Thyroid gland (tissue), 4 donors: ENCODE measurements around the gene VGLL4. TPM values are rescaled to one million over a fixed set of nuclear protein-coding genes. Genes with fewer than 3 reads are reported as not detected.

Experiments used
- DNase-seq, 2 donors: peaks; one replicate each; pipeline ENCODE4 v3.0.0-alpha.2; 2019
- H3K27ac ChIP-seq, 3 donors: fragments of 200-600 bp; sonication (generic); 1 replicate in 2 of 3; 2 replicates in 1 of 3; pipeline ENCODE4 v1.5.1; 2016 to 2019; ENCODE audit warnings: mild to moderate bottlenecking in 1 of 3, moderate library complexity in 1 of 3
- H3K27me3 ChIP-seq: fragments of 200-600 bp; sonication (generic); one replicate; pipeline ENCODE4 v1.5.1; 2019
- H3K36me3 ChIP-seq, 2 donors: fragments of 200-600 bp; sonication (generic); one replicate each; pipeline ENCODE4 v1.5.1; 2016 to 2019
- H3K4me1 ChIP-seq, 2 donors: fragments of 200-600 bp; sonication (generic); one replicate each; pipeline ENCODE4 v1.5.1; 2017 to 2019
- H3K4me3 ChIP-seq, 3 donors: fragments of 200-600 bp; sonication (generic); replicated peaks in 1 of 3; 1 replicate in 2 of 3; 2 replicates in 1 of 3; pipeline ENCODE4 v1.5.1; 2016; ENCODE audit warnings: mild to moderate bottlenecking in 1 of 3
- H3K9me3 ChIP-seq: fragments of 200-600 bp; sonication (generic); one replicate; pipeline ENCODE4 v1.5.1; 2017
- POLR2A ChIP-seq, 2 donors: fragments of 450-650 bp; IDR thresholded peaks; one replicate each; pipeline ENCODE4 v1.6.1; 2017; ENCODE audit warnings: antibody characterized with exemption in 2 of 2, mild to moderate bottlenecking in 2 of 2, moderate library complexity in 1 of 2
- WGBS, 2 donors: methylation state at CpG; one replicate each; pipeline ENCODE4 v1.1.5; 2017; 5-methylcytosine and 5-hydroxymethylcytosine counted together
- intact Hi-C: fragments of 100-400 bp; cut with DNase I; formaldehyde crosslinking; loops from one replicate; pipeline ENCODE4 v1.15.1; 2023
- total RNA-seq, 4 donors: library from RNA; depleted of rRNA; stranded (reverse); fragments of >200 nt; gene quantifications; one replicate each; pipeline ENCODE4 v1.2.3, GENCODE V29; 2016
- TF ChIP-seq, protein P1 (sequence below), 6 experiments: fragments of 200-600 bp in 3 of 6; fragments of 450-650 bp in 3 of 6; sonication (generic) in 3 of 6; IDR thresholded peaks; one replicate each; pipeline ENCODE4 v1.5.1; 2016 to 2019; ENCODE audit warnings: antibody characterized with exemption in 6 of 6, mild to moderate bottlenecking in 2 of 6, inconsistent platforms in 1 of 6, moderate library complexity in 1 of 6

VGLL4 gene
- total RNA-seq, 4 donors from 2014 or later: 96.0 to 142 (median 131) TPM

DNA sequence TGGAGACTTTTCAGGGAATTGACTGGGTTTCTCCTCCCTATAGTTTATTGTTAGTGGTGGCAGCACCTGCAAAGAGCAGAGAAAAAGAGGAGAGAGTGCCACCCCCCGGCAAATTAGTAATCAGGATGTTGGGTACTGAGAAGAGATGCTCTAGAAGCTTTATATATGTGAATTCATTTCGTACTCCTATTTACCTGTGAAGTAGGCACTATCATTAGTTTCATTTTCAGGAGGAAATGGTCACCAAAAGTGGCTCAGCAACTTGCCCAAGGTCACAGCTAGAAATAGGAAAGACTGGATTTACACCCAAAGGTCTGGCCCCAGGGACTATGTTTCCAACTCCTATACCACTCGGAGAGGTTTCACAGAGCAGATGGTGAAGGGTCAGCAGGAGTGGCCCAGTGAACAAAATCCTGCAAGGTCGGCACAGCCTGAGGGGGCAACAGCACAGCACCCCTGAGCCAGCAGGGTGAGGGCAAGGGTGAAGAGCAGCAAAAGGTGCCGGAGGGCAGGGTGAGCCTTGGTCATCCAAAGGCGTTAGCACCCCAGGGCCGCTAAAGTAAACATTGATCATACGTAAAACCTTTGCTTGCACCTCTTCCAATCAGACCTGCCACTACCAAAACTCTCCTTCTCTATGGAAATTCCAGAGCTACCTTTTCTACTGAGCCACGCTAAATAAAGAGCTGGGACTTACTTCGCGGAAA is 23.6 kb downstream of the VGLL4 start:
- no peak overlapping the region for H3K27ac ChIP-seq
- peaks cover 7 to 46% of the 10 kb centered on the region in 2 donors for H3K4me1 ChIP-seq
- H3K36me3 ChIP-seq: no peaks in the 10 kb centered on the region
- no peaks in the 10 kb centered on the region for H3K9me3 ChIP-seq
- H3K4me3 ChIP-seq: no peak overlapping the region
- intact Hi-C loops: no loop called here
- DNase-seq: no peak
- 78 to 79% methylated on average over 11 of the region's 11 CpGs for WGBS, 2 donors
- TF ChIP-seq, protein P1, sequence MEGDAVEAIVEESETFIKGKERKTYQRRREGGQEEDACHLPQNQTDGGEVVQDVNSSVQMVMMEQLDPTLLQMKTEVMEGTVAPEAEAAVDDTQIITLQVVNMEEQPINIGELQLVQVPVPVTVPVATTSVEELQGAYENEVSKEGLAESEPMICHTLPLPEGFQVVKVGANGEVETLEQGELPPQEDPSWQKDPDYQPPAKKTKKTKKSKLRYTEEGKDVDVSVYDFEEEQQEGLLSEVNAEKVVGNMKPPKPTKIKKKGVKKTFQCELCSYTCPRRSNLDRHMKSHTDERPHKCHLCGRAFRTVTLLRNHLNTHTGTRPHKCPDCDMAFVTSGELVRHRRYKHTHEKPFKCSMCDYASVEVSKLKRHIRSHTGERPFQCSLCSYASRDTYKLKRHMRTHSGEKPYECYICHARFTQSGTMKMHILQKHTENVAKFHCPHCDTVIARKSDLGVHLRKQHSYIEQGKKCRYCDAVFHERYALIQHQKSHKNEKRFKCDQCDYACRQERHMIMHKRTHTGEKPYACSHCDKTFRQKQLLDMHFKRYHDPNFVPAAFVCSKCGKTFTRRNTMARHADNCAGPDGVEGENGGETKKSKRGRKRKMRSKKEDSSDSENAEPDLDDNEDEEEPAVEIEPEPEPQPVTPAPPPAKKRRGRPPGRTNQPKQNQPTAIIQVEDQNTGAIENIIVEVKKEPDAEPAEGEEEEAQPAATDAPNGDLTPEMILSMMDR (IDR thresholded peaks at IDR 0.05): no peak
- TF ChIP-seq POLR2A (IDR thresholded peaks at IDR 0.05): no peak
- no peaks in the 10 kb centered on the region for H3K27me3 ChIP-seq

DNA sequence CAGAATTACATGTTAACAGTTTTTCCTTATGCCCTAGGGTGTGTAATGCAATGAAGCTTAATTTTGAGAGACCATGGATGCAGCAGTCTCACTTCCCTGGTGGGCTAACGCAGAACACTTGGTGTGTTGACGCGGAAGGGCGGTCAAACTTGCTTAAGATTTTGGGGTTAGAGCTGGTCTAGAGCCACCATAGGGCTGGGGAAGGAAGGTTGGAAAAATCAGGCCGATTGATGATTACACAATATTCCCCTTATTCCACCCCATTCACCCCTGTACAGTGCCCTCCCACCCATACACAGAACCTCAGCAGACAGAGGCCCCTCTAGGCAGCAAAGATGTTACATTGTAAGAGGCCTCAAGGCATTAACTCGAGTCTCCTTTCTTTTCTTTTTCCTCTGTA is 24.3 kb downstream of the VGLL4 start:
- DNase-seq: no peak
- H3K4me3 ChIP-seq: no peak overlapping the region
- no peaks in the 10 kb centered on the region for H3K27me3 ChIP-seq
- WGBS, 2 donors: 87 to 91% methylated on average over 6 of the region's 6 CpGs
- no peaks in the 10 kb centered on the region for H3K36me3 ChIP-seq
- TF ChIP-seq, protein P1 (IDR thresholded peaks at IDR 0.05): no peak
- TF ChIP-seq POLR2A (IDR thresholded peaks at IDR 0.05): no peak
- intact Hi-C loops: no loop called here
- H3K9me3 ChIP-seq: no peaks in the 10 kb centered on the region
- peaks cover 12 to 46% of the 10 kb centered on the region in 2 donors for H3K4me1 ChIP-seq
- H3K27ac ChIP-seq: no peak overlapping the region

DNA sequence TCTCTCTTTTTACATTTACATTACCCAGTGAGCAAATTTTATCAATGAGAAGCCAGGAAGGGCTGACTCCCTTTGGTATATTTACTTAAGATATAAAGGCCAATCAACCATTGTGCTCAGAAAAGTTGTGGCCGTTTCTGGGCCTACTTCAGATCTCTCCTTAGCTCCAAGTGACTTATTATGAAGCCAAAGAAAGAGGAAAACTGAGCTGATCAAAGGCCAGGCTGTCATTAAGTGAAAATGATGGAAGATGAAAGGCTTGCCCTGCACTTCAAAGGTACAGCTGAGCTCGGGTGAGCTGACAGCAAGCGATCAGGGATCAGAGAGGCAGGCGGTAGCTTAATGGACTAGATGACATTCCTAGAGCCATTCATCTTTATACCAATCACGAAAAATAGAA is 24.8 kb downstream of the VGLL4 start:
- intact Hi-C loops: no loop called here
- 55% methylated on average over 5 of the region's 5 CpGs for WGBS, 2 donors

DNA sequence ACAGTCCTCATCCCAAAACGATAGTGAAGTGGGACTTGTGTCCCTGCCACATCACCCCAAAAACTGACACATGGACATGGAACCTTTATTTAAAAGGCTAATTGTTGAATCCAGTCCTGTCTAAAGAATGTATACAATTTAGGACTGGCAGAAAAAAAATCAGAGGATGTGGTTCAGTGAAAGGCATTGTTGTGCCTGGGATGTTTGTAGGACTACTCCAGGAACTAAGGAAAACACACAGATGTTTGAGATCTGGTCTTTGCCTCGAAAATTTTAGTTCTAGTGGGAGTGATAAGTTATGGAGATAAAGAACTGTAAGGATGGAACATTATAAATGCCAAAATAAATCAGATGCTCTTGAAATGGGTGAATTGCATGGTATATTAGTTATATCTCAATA is 27.2 kb downstream of the VGLL4 start:
- 43 to 51% methylated on average over 2 of the region's 2 CpGs for WGBS, 2 donors

More for the DNA sequence above, 24.8 kb downstream of the VGLL4 start:
- Histone ChIP-seq H3K27me3 (no peaks in the 10 kb centered on the region), H3K36me3 (no peaks in the 10 kb centered on the region), H3K9me3 (no peaks in the 10 kb centered on the region), H3K27ac (peak overlapping the region in 1 of 3 donors; percentile 22), H3K4me3 (no peak overlapping the region), H3K4me1 (peaks cover 18 to 50% of the 10 kb centered on the region in 2 donors)
- no peak for DNase-seq
- TF ChIP-seq POLR2A (IDR thresholded peaks at IDR 0.05): no peak
- TF ChIP-seq, protein P1 (IDR thresholded peaks at IDR 0.05): no peak

More for the DNA sequence above, 27.2 kb downstream of the VGLL4 start:
- TF ChIP-seq POLR2A (IDR thresholded peaks at IDR 0.05): no peak
- TF ChIP-seq, protein P1 (IDR thresholded peaks at IDR 0.05): no peak
- intact Hi-C loops: no loop called here
- no peak overlapping the region for H3K4me3 ChIP-seq
- no peak overlapping the region for H3K27ac ChIP-seq
- no peaks in the 10 kb centered on the region for H3K36me3 ChIP-seq
- peaks cover 37 to 67% of the 10 kb centered on the region in 2 donors for H3K4me1 ChIP-seq
- no peaks in the 10 kb centered on the region for H3K9me3 ChIP-seq
- no peaks in the 10 kb centered on the region for H3K27me3 ChIP-seq
- no peak for DNase-seq
